HG03571 (cell line): ENCODE data around the gene MMRN2.

ENCODE experiments used
- ATAC-seq: cut with Tn5 transposase; IDR thresholded peaks from one replicate; pipeline ENCODE4 v1.9.1; 2021; ENCODE audit not compliant: unreplicated experiment

The MMRN2 gene

DNA sequence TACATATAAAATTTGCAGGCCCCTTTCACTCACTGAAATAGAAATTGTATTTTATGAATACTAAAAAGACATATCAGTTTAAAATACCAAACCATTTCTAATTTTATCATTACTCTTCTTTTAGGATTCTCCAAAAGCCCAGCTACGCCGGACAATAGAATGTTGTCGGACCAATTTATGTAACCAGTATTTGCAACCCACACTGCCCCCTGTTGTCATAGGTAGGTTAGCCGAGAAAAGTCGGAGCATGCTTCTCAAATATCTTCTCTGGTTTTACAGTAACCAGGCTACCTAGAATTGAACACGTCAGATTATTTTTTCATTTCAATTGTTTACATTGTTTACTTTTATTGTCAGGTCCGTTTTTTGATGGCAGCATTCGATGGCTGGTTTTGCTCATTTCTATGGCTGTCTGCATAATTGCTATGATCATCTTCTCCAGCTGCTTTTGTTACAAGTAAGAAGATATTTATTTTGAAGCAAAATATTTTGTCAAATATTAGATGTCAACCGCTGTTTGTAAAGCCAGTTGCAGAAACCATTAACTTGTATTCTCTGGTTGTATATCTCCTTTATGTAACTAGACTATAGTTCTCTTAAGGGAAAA, 57.6 kb downstream of the MMRN2 start:
- no peak for ATAC-seq

GRCh38 chr10:86899132-86899531, 58.3 kb downstream of the MMRN2 start:
- no peak for ATAC-seq

GRCh38 chr10:86898511-86898910, 58.9 kb downstream of the MMRN2 start:
- ATAC-seq = no peak

- ATAC-seq = no peak
These were observed 67.4 kb downstream of the MMRN2 start for GRCh38 chr10:86889997-86890396.

DNA sequence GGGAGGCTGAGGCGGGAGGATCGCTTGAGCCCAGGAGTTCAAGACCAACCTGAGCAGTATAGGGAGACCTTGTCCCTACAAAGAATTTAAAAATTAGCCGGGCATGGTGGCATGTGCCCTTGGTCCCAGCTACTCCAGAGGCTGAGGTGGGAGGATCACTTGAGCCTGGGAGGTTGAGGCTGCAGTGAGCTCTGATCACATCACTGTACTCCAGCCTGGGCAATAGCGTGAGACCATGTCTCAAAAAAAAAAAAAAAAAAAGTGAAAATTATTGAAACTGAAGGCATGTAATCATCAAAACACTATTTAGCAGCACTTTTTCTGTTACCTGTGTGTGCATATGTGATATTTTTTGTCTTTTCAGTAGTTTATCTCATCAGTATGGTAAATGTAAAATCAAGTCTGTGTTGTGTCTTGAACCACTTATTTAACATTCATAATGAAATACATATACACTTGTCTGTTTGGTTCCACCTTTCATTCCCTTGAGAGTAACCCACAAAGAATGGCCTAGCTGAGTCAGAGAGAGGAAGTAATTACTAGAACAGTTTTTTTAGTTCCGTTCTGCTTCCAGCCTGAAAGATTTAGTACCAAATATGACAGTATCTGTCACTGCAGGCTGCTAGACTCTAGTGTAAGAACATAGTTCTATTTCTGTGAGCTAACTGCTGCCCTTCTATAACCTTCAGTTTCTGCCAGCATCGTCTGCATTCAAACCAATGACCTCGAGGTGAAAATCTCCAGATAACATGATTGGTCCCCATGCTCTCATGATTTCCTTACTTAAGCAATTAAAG, 68.6 kb downstream of the MMRN2 start:
- peak; percentile 96 for ATAC-seq
